Dendritic cell treated with granulocyte-macrophage colony-stimulating factor and Interleukin-4, amounts not matched to agents 40 ng/mL and 50 ng/mL, for 4 days (primary cell): ENCODE data around the gene PAGE5.

ENCODE experiments used
- H3K27ac Mint-ChIP-seq: one replicate; pipeline ENCODE4 v1.8.0; 2022; ENCODE audit warnings: mild to moderate bottlenecking, mixed read lengths
- H3K27me3 Mint-ChIP-seq: one replicate; pipeline ENCODE4 v1.8.0; 2022; ENCODE audit warnings: mild to moderate bottlenecking, mixed read lengths
- H3K36me3 Mint-ChIP-seq: one replicate; pipeline ENCODE4 v1.8.0; 2022; ENCODE audit warnings: low read depth, mixed read lengths
- H3K4me1 Mint-ChIP-seq: one replicate; pipeline ENCODE4 v1.8.0; 2022; ENCODE audit warnings: low read depth, mixed read lengths
- H3K4me3 Mint-ChIP-seq: one replicate; pipeline ENCODE4 v1.8.0; 2022; ENCODE audit warnings: mild to moderate bottlenecking, moderate library complexity, mixed read lengths
- H3K9me3 Mint-ChIP-seq: one replicate; pipeline ENCODE4 v1.8.0; 2022; ENCODE audit warnings: mixed read lengths
- intact Hi-C: fragments of 100-400 bp; cut with micrococcal nuclease; formaldehyde crosslinking; loops from one replicate; pipeline ENCODE4 v1.15.0; 2022

The PAGE5 gene

DNA sequence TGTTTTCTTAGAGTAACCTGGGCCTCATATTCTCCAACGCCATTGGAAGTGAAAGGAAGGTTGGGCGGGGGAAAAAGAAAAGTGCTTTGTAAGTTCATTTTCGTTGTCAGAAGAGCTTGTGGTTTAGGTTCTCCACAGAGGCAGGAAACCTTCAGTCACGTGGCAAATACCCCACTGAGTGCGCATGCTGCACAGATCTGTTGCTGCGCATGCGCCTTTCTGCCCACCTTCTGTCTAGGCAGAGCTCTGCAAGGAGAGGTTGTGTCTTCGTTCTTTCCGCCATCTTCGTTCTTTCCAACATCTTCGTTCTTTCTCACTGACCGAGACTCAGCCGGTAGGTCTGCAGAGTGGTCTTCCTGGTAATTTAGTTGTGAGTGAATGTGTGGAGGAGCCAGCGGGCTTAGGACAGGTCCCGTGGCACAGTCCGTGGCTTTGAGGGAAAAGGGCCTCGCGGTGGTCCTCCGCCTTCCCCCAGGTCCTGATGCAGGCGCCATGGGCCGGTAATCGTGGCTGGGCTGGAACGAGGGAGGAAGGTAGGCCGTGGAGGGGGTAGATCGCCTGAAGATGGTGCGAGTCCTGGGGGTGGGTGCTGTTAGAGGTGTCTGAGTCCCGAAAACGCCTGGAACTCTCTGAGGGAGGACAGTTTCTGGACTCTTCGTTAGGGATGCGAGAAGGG, at the start of gene PAGE5:
Gene PAGE5, plus strand, starts transcription at position 228 of the 676 bp plus-strand sequence. CDS start 1,037 bp downstream, outside the sequence.
- Mint-ChIP-seq H3K4me3 (no peak within 1 kb of the TSS), H3K27ac (no peak within 1 kb of the TSS), H3K27me3 (no peaks in the 10 kb centered on the region), H3K9me3 (peaks cover 8% of the 10 kb centered on the region), H3K4me1 (no peaks in the 10 kb centered on the region), H3K36me3 (no peaks in the 10 kb centered on the region)
- intact Hi-C loops: no loop called here

GRCh38 chrX:55187281-55187680, 32.9 kb upstream of the PAGE5 start:
- H3K9me3 Mint-ChIP-seq: no peaks in the 10 kb centered on the region
- intact Hi-C loops: no loop called here
- no peaks in the 10 kb centered on the region for H3K4me1 Mint-ChIP-seq
- no peaks in the 10 kb centered on the region for H3K36me3 Mint-ChIP-seq
- H3K4me3 Mint-ChIP-seq: no peak overlapping the region
- H3K27ac Mint-ChIP-seq: no peak overlapping the region
- no peaks in the 10 kb centered on the region for H3K27me3 Mint-ChIP-seq

- Mint-ChIP-seq H3K27ac (no peak overlapping the region), H3K4me1 (no peaks in the 10 kb centered on the region), H3K36me3 (no peaks in the 10 kb centered on the region), H3K27me3 (no peaks in the 10 kb centered on the region), H3K4me3 (no peak overlapping the region), H3K9me3 (no peaks in the 10 kb centered on the region)
- intact Hi-C loops: no loop called here
Observed at GRCh38 chrX:55196688-55197087, 23.5 kb upstream of the PAGE5 start.

DNA sequence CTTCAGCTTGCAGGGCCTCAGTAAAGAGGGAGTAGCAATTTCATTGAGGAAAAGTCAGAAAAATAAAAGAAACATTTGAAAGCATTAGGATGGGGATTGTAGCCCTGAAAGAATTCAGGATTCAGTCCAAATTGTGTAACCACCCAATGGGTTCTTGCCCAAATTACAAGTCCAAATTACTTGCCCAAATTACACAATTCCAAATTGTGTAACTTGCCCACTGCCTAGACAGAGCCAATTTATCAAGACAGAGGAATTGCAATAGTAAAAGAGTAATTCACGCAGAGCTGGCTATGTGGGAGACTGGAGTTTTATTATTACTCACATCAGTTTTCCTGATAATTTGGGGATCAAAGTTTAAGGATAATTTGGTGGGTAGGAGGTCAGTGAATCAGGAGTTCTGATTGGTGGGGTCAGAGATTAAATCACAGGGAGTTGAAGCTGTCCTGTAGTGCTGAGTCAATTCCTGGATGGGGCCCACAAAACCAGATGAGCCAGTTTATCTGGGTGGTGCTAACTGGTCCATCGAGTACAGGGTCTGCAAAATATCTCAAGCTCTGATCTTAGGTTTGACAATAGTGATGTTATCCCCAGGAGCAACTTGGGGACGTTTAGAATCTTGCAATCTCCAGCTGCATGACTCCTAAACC, 18.1 kb upstream of the PAGE5 start:
- H3K36me3 Mint-ChIP-seq: no peaks in the 10 kb centered on the region
- no peaks in the 10 kb centered on the region for H3K9me3 Mint-ChIP-seq
- H3K27ac Mint-ChIP-seq: no peak overlapping the region
- no peak overlapping the region for H3K4me3 Mint-ChIP-seq
- H3K27me3 Mint-ChIP-seq: no peaks in the 10 kb centered on the region
- intact Hi-C loops: no loop called here
- no peaks in the 10 kb centered on the region for H3K4me1 Mint-ChIP-seq

DNA sequence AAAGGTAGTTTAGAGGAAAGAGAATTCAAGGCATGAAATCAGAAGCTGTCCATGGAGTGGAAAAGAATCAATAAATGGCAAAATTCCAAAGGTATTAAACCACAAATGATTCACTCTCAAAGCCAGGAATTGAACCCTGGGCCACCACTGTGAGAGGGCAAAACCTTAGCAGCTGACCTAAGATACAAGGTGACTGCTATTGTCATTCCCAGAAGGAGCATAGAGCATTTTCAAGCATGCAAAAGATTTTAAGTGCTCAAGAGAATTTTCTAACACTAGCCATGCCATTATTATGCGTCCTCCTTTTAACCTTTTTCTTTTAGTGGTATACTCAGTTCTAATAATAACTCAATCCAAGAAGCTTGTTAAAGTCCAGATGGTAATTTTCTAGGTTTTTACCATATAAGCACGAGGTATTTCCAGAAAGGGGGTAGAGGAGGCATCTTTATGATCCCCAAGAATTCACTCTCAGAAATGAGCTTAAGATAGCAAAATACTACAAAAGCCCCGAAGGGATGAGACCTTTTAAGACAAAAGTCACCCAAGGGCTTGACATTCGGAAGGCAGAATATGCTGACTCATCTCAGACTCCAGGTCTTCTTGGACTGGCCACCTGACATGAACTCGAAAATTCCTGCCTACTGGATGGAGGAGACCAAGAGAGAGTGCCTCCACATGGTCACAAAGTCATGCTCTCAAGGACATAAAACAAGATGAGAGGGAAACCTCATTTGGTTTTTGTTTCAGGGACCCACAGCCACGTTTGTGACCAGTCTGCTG, 13.8 kb upstream of the PAGE5 start:
- Mint-ChIP-seq H3K4me1 (no peaks in the 10 kb centered on the region), H3K9me3 (no peaks in the 10 kb centered on the region), H3K27me3 (no peaks in the 10 kb centered on the region), H3K4me3 (no peak overlapping the region), H3K36me3 (no peaks in the 10 kb centered on the region), H3K27ac (no peak overlapping the region)
- intact Hi-C loops: no loop called here

GRCh38 chrX:55210931-55211677, 9.0 kb upstream of the PAGE5 start:
- Mint-ChIP-seq H3K4me3 (no peak overlapping the region), H3K9me3 (no peaks in the 10 kb centered on the region), H3K27ac (no peak overlapping the region), H3K36me3 (no peaks in the 10 kb centered on the region), H3K27me3 (no peaks in the 10 kb centered on the region), H3K4me1 (no peaks in the 10 kb centered on the region)
- intact Hi-C loops: no loop called here

DNA sequence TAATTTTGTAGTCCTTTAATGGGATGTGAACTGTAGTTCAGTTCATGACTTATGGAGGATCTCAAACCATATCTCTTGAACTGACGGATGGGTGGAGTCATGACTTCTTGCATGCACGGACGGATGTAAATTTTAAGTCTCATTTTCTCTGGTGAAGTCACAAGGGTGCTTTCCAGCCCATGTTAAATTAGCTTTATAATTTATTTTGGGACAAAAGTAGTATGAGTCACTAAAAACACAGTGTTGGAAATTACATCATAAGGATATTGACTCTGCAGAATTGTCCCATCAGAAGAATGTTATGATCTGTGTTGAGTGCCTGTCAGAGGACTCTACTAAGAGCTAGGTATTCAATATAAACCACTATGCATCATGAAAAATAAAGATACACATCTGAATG, 6.8 kb upstream of the PAGE5 start:
- no peaks in the 10 kb centered on the region for H3K27me3 Mint-ChIP-seq
- H3K4me3 Mint-ChIP-seq: no peak overlapping the region
- H3K9me3 Mint-ChIP-seq: no peaks in the 10 kb centered on the region
- no peak overlapping the region for H3K27ac Mint-ChIP-seq
- H3K4me1 Mint-ChIP-seq: no peaks in the 10 kb centered on the region
- intact Hi-C loops: no loop called here
- no peaks in the 10 kb centered on the region for H3K36me3 Mint-ChIP-seq

DNA sequence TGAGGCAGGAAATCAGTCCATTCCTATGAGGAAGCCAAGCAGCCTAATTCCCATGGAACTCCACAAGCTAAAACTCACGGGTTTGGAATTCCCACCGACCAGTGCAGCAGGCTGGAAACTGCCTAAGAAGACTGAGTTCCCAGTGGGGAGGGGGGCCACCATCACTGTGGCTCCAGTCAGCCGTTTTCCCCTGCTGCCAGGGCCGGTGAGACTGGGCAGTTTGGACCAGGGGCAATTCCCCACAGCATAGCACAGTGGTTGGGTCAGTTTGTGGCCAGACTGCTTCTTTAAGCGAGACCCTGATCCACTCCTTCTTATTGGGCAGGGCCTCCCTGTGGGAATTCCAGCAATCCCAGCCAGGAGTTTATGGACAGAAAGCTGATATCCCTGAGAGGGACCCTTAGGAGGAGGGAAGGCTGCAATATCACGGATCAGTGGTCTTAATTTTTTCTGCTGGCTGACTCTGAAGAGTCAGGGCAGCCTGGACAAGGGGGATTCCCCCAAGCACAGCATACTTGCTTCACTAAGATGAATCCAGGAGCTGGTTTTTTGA, 20.7 kb downstream of the PAGE5 start:
- Mint-ChIP-seq H3K36me3 (no peaks in the 10 kb centered on the region), H3K4me1 (no peaks in the 10 kb centered on the region), H3K27ac (no peak overlapping the region), H3K4me3 (no peak overlapping the region), H3K27me3 (no peaks in the 10 kb centered on the region), H3K9me3 (peaks cover 11% of the 10 kb centered on the region)
- intact Hi-C loops: no loop called here

- no peaks in the 10 kb centered on the region for H3K27me3 Mint-ChIP-seq
- intact Hi-C loops: no loop called here
- no peak overlapping the region for H3K27ac Mint-ChIP-seq
- no peaks in the 10 kb centered on the region for H3K9me3 Mint-ChIP-seq
- H3K36me3 Mint-ChIP-seq: no peaks in the 10 kb centered on the region
- no peaks in the 10 kb centered on the region for H3K4me1 Mint-ChIP-seq
- no peak overlapping the region for H3K4me3 Mint-ChIP-seq
Observed at GRCh38 chrX:55253528-55253927, 33.4 kb downstream of the PAGE5 start.

GRCh38 chrX:55260806-55261205, 40.7 kb downstream of the PAGE5 start:
- Mint-ChIP-seq H3K27me3 (no peaks in the 10 kb centered on the region), H3K36me3 (no peaks in the 10 kb centered on the region), H3K27ac (no peak overlapping the region), H3K9me3 (no peaks in the 10 kb centered on the region), H3K4me1 (no peaks in the 10 kb centered on the region), H3K4me3 (no peak overlapping the region)
- intact Hi-C loops: no loop called here

- H3K27ac Mint-ChIP-seq: no peak within 1 kb of the TSS
- H3K9me3 Mint-ChIP-seq: peaks cover 8% of the 10 kb centered on the region
- intact Hi-C loops: no loop called here
- no peaks in the 10 kb centered on the region for H3K27me3 Mint-ChIP-seq
- no peaks in the 10 kb centered on the region for H3K4me1 Mint-ChIP-seq
- H3K4me3 Mint-ChIP-seq: no peak within 1 kb of the TSS
- H3K36me3 Mint-ChIP-seq: no peaks in the 10 kb centered on the region
Observed at GRCh38 chrX:55264816-55265215, 44.7 kb downstream of the PAGE5 start, which contains the start of gene PAGE3. Gene PAGE3, minus strand, starts transcription at chrX:55264916. Its CDS starts 1,013 bp downstream, at chrX:55263903.
